Measurements from ENCODE around the gene ABCD2. TPM values are rescaled to one million over a fixed set of nuclear protein-coding genes. Genes with fewer than 3 reads are reported as not detected.
"Not testable (repeated sequence)": the region's sequence is repeated elsewhere in the genome, so short reads cannot be mapped to it uniquely, and the experiment has no call there.

The ABCD2 gene
- polyA plus RNA-seq (2014; cell fraction: cytosol; rRNA removed), result 2.3 TPM in 2 replicates
- polyA plus RNA-seq (2014; cell fraction: nucleus; rRNA removed), result 1.4 and 1.5 TPM in 2 replicates

- peak; percentile 97 for DNase-seq (ENCODE audit: low spot score)
These were observed at the start of gene ABCD2 for GRCh38 chr12:39619660-39620433. Gene ABCD2, minus strand, starts transcription at chr12:39619803. Its CDS starts 188 bp downstream, at chr12:39619615.

DNA sequence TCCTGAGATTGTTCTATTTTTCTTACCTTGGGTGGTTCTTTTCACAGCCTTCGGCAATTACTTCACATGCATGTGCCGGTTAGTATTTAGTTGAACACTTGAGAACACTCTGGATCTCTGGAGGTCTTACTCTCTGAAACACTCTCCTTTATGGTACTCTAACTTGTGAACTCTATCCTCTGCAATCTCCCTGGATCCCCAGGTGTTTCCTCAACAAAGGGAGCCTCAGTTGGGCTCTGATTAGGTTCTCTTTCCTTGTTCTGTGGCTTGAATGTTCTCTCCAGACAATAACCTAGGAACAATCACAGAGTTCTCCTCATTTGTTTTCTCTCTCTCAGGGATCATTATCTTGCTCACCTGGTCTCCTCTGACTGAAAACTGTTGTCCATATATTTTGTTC is 40.5 kb upstream of the ABCD2 start:
- DNase-seq (ENCODE audit: low spot score), result no peak

DNA sequence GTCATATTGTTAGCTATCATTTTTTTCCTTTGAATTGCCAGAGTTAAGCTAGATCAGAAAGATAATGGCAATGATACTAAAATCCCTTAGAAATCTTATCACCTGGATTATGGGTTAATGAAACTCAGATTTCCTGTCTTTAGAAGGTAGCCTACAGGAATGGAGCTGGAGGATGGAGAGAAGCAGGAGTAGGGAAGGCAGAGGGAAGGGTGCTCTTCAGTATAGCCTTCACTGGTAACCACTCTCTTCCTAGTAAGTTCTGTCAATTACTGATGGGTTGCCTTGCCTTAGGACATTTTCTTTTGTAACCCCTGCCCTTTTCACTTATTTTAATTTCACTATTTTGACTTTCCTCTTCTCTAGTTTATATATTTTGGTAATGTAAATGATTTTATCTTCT is 27.8 kb upstream of the ABCD2 start:
- DNase-seq (ENCODE audit: low spot score), result no peak

DNA sequence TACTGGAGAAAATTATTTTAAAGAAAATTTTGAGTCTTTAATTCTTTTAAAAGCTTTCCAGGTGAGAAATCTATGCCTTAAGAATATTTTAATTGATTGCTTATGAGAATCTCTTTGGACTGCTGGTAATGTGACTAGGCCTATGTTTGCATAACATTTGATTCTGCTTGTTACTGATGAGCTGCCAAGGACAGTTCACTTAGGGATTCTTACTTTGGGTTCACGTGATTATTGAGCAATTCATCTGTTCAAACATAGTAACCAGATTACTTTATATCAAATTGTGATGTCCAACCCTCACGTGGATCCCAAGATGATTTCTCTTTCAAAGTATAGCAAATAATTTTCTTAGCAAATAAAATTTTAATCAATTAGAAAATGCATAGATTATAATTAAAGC is 27.4 kb upstream of the ABCD2 start:
- DNase-seq (ENCODE audit: low spot score), result no peak

DNA sequence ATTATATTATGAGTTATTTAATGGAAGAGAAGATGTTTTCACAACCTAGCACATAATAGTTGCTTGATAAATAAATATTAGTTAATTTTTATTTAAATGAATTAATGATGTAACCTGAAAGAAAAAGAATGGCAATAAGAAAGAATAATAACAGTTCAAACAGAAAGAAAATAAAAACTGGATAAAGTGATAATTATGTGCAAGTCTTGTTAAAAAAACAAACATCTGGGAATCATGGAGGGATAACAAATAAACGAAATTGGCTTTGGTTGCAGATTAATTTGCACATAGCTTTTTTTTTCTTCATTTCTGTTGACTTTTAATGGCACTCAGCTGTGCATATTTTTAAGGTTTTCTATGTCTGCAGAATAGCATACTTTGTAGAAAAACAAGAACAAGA is 23.4 kb upstream of the ABCD2 start:
- no peak for DNase-seq (ENCODE audit: low spot score)

DNA sequence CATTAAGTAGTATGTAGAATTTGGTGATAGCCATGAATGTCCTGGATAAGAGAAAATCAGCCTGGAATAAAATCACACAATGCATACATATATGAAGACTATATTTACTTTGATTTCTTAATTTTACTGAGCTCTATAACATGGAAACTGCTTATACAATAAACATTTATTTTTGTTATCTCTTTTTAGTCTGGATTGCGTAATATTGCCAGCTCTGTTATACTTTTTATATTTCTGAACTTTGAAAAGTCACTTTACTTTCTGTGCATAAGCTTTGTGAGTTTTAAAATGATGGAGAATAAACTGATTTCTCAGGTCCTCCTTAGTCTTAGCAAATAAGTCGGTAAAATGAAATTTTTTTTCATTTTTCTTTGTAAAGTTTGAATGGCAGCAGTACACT is 19.2 kb upstream of the ABCD2 start:
- DNase-seq (ENCODE audit: low spot score), result no peak

- no peak for DNase-seq (ENCODE audit: low spot score)
These were observed 18.6 kb upstream of the ABCD2 start for GRCh38 chr12:39638178-39638577.

DNA sequence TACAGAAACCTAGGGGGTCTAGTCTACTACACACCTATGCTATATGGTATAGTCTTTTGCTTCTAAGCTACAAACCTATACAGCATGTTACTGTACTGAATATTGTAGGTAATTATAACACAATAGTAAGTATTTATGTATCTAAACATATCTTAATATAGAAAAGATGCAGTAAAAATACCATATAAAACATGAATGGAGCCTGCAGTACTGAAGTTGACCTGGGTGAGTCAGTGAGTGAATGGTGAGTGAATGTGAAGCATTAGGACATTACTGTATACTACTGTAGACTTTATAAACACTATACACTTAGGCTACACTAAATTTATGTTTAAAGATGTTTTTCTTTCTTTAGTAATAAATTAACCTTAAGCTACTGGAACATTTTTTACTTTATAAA is 13.1 kb upstream of the ABCD2 start:
- no peak for DNase-seq (ENCODE audit: low spot score)

GRCh38 chr12:39628836-39629235 is 9.2 kb upstream of the ABCD2 start:
- DNase-seq (ENCODE audit: low spot score), result no peak

GRCh38 chr12:39627914-39628313 is 8.3 kb upstream of the ABCD2 start:
- DNase-seq (ENCODE audit: low spot score), result no peak

GRCh38 chr12:39626033-39626814 is 6.6 kb upstream of the ABCD2 start:
- no peak for DNase-seq (ENCODE audit: low spot score)

DNA sequence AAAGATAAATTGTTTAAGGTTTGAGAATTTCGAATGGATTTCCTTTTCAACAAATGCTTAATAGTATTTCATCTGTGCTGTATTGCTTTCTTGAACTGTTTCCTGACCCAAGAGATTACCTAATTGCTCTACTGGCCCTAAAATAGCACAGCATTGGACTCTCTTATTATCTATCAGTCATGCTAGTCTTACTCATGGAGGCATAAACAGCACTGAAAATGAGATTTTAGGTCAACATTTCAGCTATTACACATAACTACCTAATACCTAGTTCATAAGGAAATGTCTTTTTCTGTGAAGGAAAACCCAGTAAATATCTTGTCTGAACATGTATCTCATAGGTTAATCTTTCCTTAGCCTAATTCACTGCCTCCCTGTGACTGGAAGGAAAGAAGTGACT is 4.3 kb upstream of the ABCD2 start:
- no peak for DNase-seq (ENCODE audit: low spot score)

DNA sequence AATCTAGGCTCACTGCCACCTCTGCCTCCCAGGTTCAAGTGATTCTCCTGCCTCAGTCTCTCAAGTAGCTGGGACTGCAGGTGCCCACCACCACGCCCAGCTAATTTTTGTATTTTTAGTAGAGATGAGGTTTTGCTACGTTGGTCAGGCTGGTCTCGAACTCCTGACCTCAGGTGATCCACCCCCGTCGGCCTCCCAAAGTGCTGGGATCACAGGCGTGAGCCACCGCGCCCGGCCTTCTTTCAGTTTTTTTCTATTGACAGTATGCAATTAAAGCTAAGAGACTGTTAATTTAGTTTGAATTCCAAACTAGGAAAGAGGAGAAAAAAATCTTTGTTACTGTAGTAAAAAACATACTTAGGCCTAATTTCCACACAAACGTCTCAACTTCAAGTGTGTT is 3.6 kb upstream of the ABCD2 start:
- not testable (repeated sequence) for DNase-seq (ENCODE audit: low spot score)

DNA sequence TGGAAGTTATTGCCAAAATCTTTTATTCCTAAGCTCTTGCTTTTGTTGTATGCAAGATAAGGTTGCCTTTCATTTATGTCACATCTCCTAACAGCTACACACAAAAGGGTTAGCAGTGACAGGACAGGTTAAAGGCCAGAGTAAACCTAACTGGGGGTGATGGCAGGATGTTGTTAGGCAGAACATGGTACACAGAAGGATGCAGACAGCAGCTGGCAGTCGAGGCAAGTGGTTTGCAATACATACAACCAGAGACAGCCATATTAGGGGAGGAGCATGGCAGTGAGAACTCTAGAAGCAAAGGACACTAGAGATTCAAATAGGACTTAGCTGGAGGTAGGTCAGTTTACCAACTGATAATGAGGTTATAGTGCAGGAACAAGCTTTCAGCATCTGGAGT is 2.7 kb upstream of the ABCD2 start:
- peak; percentile 14 for DNase-seq (ENCODE audit: low spot score)

- no peak for DNase-seq (ENCODE audit: low spot score)
These were observed 2.1 kb upstream of the ABCD2 start for GRCh38 chr12:39621670-39622069.

GRCh38 chr12:39620659-39621658 is 1.4 kb upstream of the ABCD2 start:
- DNase-seq (ENCODE audit: low spot score), result peak; percentile 10

DNA sequence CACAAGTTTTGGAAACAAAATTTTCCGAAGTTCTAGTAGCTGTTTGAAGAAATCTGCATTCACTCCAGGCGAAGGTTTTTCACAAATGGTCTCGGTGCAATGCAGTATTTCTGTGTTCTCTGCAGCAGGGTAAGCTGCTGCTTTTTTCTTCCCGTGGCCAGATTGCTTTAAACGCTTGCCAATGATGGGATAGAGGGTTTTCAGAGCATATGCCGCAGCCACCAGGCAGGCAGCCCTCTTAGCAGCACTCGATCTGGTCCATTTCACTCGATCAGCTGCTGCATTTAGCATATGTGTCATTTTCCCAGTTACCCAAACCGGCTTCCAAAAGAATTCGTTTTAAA is 315 bp downstream of the ABCD2 start:
- no peak for DNase-seq (ENCODE audit: low spot score)

GRCh38 chr12:39618701-39619100 is 902 bp downstream of the ABCD2 start:
- peak; percentile 8 for DNase-seq (ENCODE audit: low spot score)

GRCh38 chr12:39617887-39618286 is 1.7 kb downstream of the ABCD2 start:
- no peak for DNase-seq (ENCODE audit: low spot score)

DNA sequence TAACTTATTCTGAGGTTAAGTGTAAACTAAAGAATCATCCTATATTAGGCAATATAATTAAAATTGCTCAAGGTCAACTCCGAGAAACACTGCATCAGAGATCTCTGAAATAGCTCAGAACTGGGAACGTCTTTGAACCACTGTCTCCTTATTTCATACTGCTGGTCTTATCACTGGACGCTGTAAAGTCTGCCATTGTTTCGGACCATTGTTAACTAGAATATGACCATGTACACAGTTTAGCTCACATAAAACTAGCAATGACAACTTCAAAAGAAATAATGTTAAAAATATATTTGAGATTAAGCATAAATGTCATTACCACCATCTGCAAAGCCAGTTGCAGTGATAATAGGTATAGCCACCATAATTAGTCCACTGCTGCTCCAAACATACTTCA is 2.9 kb downstream of the ABCD2 start:
- DNase-seq (ENCODE audit: low spot score), result no peak

DNA sequence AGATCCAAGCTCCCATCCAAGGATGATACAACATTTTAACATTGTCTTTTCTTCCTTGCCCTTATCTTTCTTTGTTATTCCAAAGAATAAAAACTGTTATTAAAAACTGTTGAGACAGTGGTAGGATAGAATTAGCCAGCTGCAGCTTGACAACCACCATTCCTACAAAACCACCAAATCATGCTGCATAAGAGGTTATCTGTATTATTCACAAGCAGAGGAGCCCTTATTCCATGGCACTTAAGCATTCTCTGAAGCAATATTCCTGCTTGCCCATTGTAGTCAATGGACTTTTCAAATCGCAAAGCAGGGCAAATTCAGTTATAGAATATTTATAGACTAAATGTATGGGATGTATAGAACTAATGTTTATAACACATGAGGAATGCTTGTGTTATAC is 3.4 kb downstream of the ABCD2 start:
- DNase-seq (ENCODE audit: low spot score), result no peak

DNA sequence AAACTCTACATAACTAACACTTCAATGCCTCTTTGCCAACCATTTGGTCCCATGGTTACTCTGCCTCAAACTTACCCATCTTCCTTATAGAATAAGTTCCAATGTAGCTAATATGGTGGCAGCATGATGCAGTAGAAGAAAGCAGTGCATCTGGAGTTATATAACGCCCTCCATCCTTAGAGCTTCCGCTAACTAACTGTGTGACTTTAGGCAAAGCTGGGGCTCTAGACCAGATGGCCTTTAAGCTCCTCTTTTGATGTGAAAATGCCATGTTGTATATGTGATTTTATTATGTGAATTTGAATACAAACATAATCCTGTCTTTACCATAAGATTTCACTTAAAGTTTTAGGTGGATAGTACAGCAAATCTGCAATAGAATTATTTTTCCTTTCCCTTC is 6.1 kb downstream of the ABCD2 start:
- DNase-seq (ENCODE audit: low spot score), result no peak

Data from SK-N-DZ (cell line).